GM12873 (cell line): ENCODE measurements around the gene HHIP.

Experiments used
- CTCF ChIP-seq: IDR thresholded peaks from 2 replicates; pipeline ENCODE4 v1.5.1; 2012; ENCODE audit warnings: low read depth, mild to moderate bottlenecking, moderate library complexity, low read length, control low read depth; ENCODE audit not compliant: insufficient read depth; ENCODE audit errors: missing control alignments

HHIP gene

GRCh38 chr4:144658015-144658567 is 12.1 kb downstream of the HHIP start:
- TF ChIP-seq CTCF = no peak

GRCh38 chr4:144658903-144659302 is 12.9 kb downstream of the HHIP start:
- TF ChIP-seq CTCF = no peak

- TF ChIP-seq CTCF = no peak
Measured at GRCh38 chr4:144659447-144659846, 13.5 kb downstream of the HHIP start.

- TF ChIP-seq CTCF = no peak
Measured at GRCh38 chr4:144663834-144664475, 18.0 kb downstream of the HHIP start.

GRCh38 chr4:144666539-144667175 is 20.7 kb downstream of the HHIP start:
- TF ChIP-seq CTCF = no peak

- no peak for TF ChIP-seq CTCF
Measured at GRCh38 chr4:144667500-144667899, 21.5 kb downstream of the HHIP start.

GRCh38 chr4:144670776-144671175 is 24.8 kb downstream of the HHIP start:
- TF ChIP-seq CTCF = no peak
